HEK293 (cell line): ENCODE data around the gene GALNT9.

ENCODE experiments used
- CTCF ChIA-PET: fragments of 350-600 bp; formaldehyde crosslinking; extraction: SDS; loops from one replicate; lab custom pipeline; 2021; ENCODE audit warnings: antibody characterized with exemption; lab: Yijun Ruan, JAX
- POLR2A ChIA-PET: fragments of 300-600 bp; formaldehyde crosslinking; extraction: SDS; loops from one replicate; lab custom pipeline; 2020; ENCODE audit warnings: antibody characterized with exemption, inconsistent platforms; lab: Yijun Ruan, JAX
- H3K27ac ChIP-seq: fragments of 200-500 bp; sonication (Bioruptor generic); 2 replicates; pipeline ENCODE4 v1.5.1; 2014; ENCODE audit warnings: low read depth, low read length, control low read depth, inconsistent platforms; ENCODE audit errors: extremely low read depth
- H3K36me3 ChIP-seq, 2 experiments: fragments of 200-500 bp in 1 of 2; sonication (Bioruptor generic) in 1 of 2; 1 replicate in 1 of 2; 2 replicates in 1 of 2; pipeline ENCODE4 v1.5.1; 2014 to 2017; ENCODE audit warnings: inconsistent platforms in 2 of 2, low read length in 2 of 2; ENCODE audit not compliant: control insufficient read depth in 2 of 2, insufficient read depth in 1 of 2
- H3K4me1 ChIP-seq: fragments of 200-500 bp; sonication (Bioruptor generic); 2 replicates; pipeline ENCODE4 v1.5.1; 2014; ENCODE audit warnings: mild to moderate bottlenecking, low read length, inconsistent platforms; ENCODE audit not compliant: control insufficient read depth, insufficient read depth
- H3K4me3 ChIP-seq: 2 replicates; pipeline ENCODE4 v1.5.1; 2011; ENCODE audit warnings: low read depth, mild to moderate bottlenecking, control low read depth, low read length, moderate library complexity
- H3K9me3 ChIP-seq: fragments of 200-500 bp; sonication (Bioruptor generic); 2 replicates; pipeline ENCODE4 v1.5.1; 2014; ENCODE audit warnings: low read depth, low read length, inconsistent platforms; ENCODE audit not compliant: control insufficient read depth, insufficient read depth
- EGR2 ChIP-seq: fragments of 450-650 bp; formaldehyde crosslinking; IDR thresholded peaks from 2 replicates; pipeline ENCODE4 v1.5.1; 2016; ENCODE audit warnings: low read depth, missing biosample characterization, missing genetic modification characterization
- IKZF3 ChIP-seq: fragments of 450-650 bp; IDR thresholded peaks from 2 replicates; pipeline ENCODE4 v1.5.0; 2018; ENCODE audit warnings: missing biosample characterization, mild to moderate bottlenecking, missing genetic modification characterization, moderate library complexity
- SALL2 ChIP-seq: fragments of 450-650 bp; formaldehyde crosslinking; IDR thresholded peaks from 2 replicates; pipeline ENCODE4 v1.5.0; 2017; ENCODE audit warnings: missing biosample characterization, mild to moderate bottlenecking, missing genetic modification characterization, borderline replicate concordance
- SCRT1 ChIP-seq: fragments of 450-650 bp; formaldehyde crosslinking; IDR thresholded peaks from 2 replicates; pipeline ENCODE4 v1.5.1; 2016; ENCODE audit warnings: missing biosample characterization, missing genetic modification characterization, borderline replicate concordance
- ZBTB6 ChIP-seq: fragments of 450-650 bp; formaldehyde crosslinking; IDR thresholded peaks from 2 replicates; pipeline ENCODE4 v1.5.1; 2017; ENCODE audit warnings: missing biosample characterization, missing genetic modification characterization
- ZFHX2 ChIP-seq: fragments of 450-650 bp; formaldehyde crosslinking; conservative IDR thresholded peaks from 2 replicates; pipeline ENCODE4 v1.5.1; 2016; ENCODE audit warnings: missing biosample characterization, missing genetic modification characterization
- ZNF211 ChIP-seq: fragments of 450-650 bp; formaldehyde crosslinking; IDR thresholded peaks from 2 replicates; pipeline ENCODE4 v1.5.1; 2016; ENCODE audit warnings: low read depth, missing biosample characterization, missing genetic modification characterization
- ZNF221 ChIP-seq: fragments of 450-650 bp; formaldehyde crosslinking; IDR thresholded peaks from 2 replicates; pipeline ENCODE4 v1.5.1; 2017; ENCODE audit warnings: missing biosample characterization, missing genetic modification characterization, borderline replicate concordance
- ZNF223 ChIP-seq: fragments of 450-650 bp; formaldehyde crosslinking; IDR thresholded peaks from 2 replicates; pipeline ENCODE4 v1.5.1; 2016; ENCODE audit warnings: missing biosample characterization, missing genetic modification characterization
- ZNF248 ChIP-seq: fragments of 450-650 bp; formaldehyde crosslinking; IDR thresholded peaks from 2 replicates; pipeline ENCODE4 v1.5.1; 2017; ENCODE audit warnings: missing biosample characterization, missing genetic modification characterization
- ZNF302 ChIP-seq: fragments of 450-650 bp; formaldehyde crosslinking; IDR thresholded peaks from 2 replicates; pipeline ENCODE4 v1.5.1; 2016; ENCODE audit warnings: missing biosample characterization, missing genetic modification characterization, low read depth
- ZNF335 ChIP-seq: fragments of 450-650 bp; formaldehyde crosslinking; conservative IDR thresholded peaks from 2 replicates; pipeline ENCODE4 v1.5.1; 2016; ENCODE audit warnings: missing biosample characterization, missing genetic modification characterization
- ZNF366 ChIP-seq: fragments of 450-650 bp; formaldehyde crosslinking; conservative IDR thresholded peaks from 2 replicates; pipeline ENCODE4 v1.5.1; 2016; ENCODE audit warnings: missing biosample characterization, missing genetic modification characterization
- ZNF398 ChIP-seq: fragments of 450-650 bp; formaldehyde crosslinking; IDR thresholded peaks from 2 replicates; pipeline ENCODE4 v1.5.1; 2017; ENCODE audit warnings: missing biosample characterization, missing genetic modification characterization
- ZNF449 ChIP-seq: fragments of 450-650 bp; formaldehyde crosslinking; IDR thresholded peaks from 2 replicates; pipeline ENCODE4 v1.5.1; 2017; ENCODE audit warnings: missing biosample characterization, mild to moderate bottlenecking, missing genetic modification characterization, moderate library complexity
- ZNF48 ChIP-seq: fragments of 450-650 bp; formaldehyde crosslinking; IDR thresholded peaks from 2 replicates; pipeline ENCODE4 v1.5.1; 2016; ENCODE audit warnings: missing biosample characterization, missing genetic modification characterization
- ZNF548 ChIP-seq: fragments of 450-650 bp; formaldehyde crosslinking; IDR thresholded peaks from 2 replicates; pipeline ENCODE4 v1.5.1; 2016; ENCODE audit warnings: missing biosample characterization, missing genetic modification characterization
- ZNF600 ChIP-seq: fragments of 450-650 bp; formaldehyde crosslinking; IDR thresholded peaks from 2 replicates; pipeline ENCODE4 v1.5.1; 2016; ENCODE audit warnings: missing biosample characterization, missing genetic modification characterization
- ZNF610 ChIP-seq: fragments of 450-650 bp; formaldehyde crosslinking; IDR thresholded peaks from 2 replicates; pipeline ENCODE4 v1.5.1; 2016; ENCODE audit warnings: missing biosample characterization, missing genetic modification characterization, borderline replicate concordance
- ZNF785 ChIP-seq: fragments of 450-650 bp; formaldehyde crosslinking; IDR thresholded peaks from 2 replicates; pipeline ENCODE4 v1.5.1; 2016; ENCODE audit warnings: missing biosample characterization, missing genetic modification characterization
- ZSCAN23 ChIP-seq: fragments of 450-650 bp; formaldehyde crosslinking; IDR thresholded peaks from 2 replicates; pipeline ENCODE4 v1.5.1; 2016; ENCODE audit warnings: missing biosample characterization, missing genetic modification characterization

The GALNT9 gene

GRCh38 chr12:132168311-132169031, 160.9 kb downstream of the GALNT9 start:
- no peaks in the 10 kb centered on the region for H3K9me3 ChIP-seq
- no peak for TF ChIP-seq ZNF610 (tag by site-specific recombination)
- TF ChIP-seq ZNF548 (tag by site-specific recombination), result no peak
- TF ChIP-seq IKZF3 (tag by site-specific recombination), result no peak
- no peak for TF ChIP-seq ZNF398
- no peak for TF ChIP-seq ZNF302 (tag by site-specific recombination)
- no peak for TF ChIP-seq ZNF785 (tag by site-specific recombination)
- no peak for TF ChIP-seq ZNF221
- TF ChIP-seq ZNF335, result no peak
- H3K4me1 ChIP-seq, result peaks cover 6% of the 10 kb centered on the region
- CTCF ChIA-PET, result interaction anchor here (0.7 to 1.0 kb wide), 2 partner anchors 246 to 603 kb away, joined by 3 to 4 read pairs; no protein-coding TSS in a partner anchor
- no peak overlapping the region for H3K4me3 ChIP-seq
- H3K36me3 ChIP-seq, result no peaks in the 10 kb centered on the region
- H3K27ac ChIP-seq, result no peak overlapping the region
- POLR2A ChIA-PET, result no interaction called here

- no peak for TF ChIP-seq SCRT1 (tag by site-specific recombination)
- 0 out of 2 replicates have a peak, but pooled peaks have one; percentile 33 for TF ChIP-seq ZNF449 (tag by site-specific recombination)
- 0 out of 2 replicates have a peak, but pooled peaks have one; percentile 20 for TF ChIP-seq EGR2
- TF ChIP-seq ZNF223 (tag by site-specific recombination), result no peak
- TF ChIP-seq ZSCAN23 (tag by site-specific recombination), result no peak
- H3K27ac ChIP-seq, result no peak overlapping the region
- H3K36me3 ChIP-seq, result no peaks in the 10 kb centered on the region
- H3K9me3 ChIP-seq, result no peaks in the 10 kb centered on the region
- ChIA-PET CTCF (interaction anchor here (1.0 kb wide), 1 partner anchor 246 kb away, joined by 4 read pairs; no protein-coding TSS in a partner anchor), POLR2A (no interaction called here)
- peaks cover 10% of the 10 kb centered on the region for H3K4me1 ChIP-seq
- H3K4me3 ChIP-seq, result no peak overlapping the region
These were observed 161.6 kb downstream of the GALNT9 start for GRCh38 chr12:132167611-132168310.

GRCh38 chr12:132166801-132167591, 162.4 kb downstream of the GALNT9 start:
- no peaks in the 10 kb centered on the region for H3K36me3 ChIP-seq
- H3K27ac ChIP-seq, result no peak overlapping the region
- H3K9me3 ChIP-seq, result no peaks in the 10 kb centered on the region
- ChIA-PET CTCF (no interaction called here), POLR2A (no interaction called here)
- peaks cover 14% of the 10 kb centered on the region for H3K4me1 ChIP-seq
- H3K4me3 ChIP-seq, result no peak overlapping the region
- TF ChIP-seq ZNF366 (tag by site-specific recombination) (peak; percentile 99), ZFHX2 (0 out of 2 replicates have a peak, but pooled peaks have one; percentile 26), ZNF211 (tag by site-specific recombination) (0 out of 2 replicates have a peak, but pooled peaks have one; percentile 6), ZNF48 (no peak), ZNF548 (tag by site-specific recombination) (no peak), SALL2 (tag by site-specific recombination) (0 out of 2 replicates have a peak, but pooled peaks have one; percentile 56), ZBTB6 (tag by site-specific recombination) (no peak), ZNF248 (peak; percentile 44; the same call in 1 of the 2 replicates), ZNF600 (no peak), ZNF302 (tag by site-specific recombination) (no peak)
